NCI-H524 (cell line): ENCODE data around the gene DGKE.

Source experiments
- DNase-seq, 2 experiments: peaks; one replicate each; lab custom pipeline; 2025; lab: John Stamatoyannopoulos, UW

Gene DGKE

GRCh38 chr17:56815711-56816110 lies 18.2 kb upstream of the DGKE start:
- DNase-seq: no peak

- no peak for DNase-seq
Observed at GRCh38 chr17:56817066-56817465, 16.9 kb upstream of the DGKE start.

GRCh38 chr17:56819030-56819429 lies 14.9 kb upstream of the DGKE start:
- DNase-seq: no peak

GRCh38 chr17:56819431-56820145 lies 14.4 kb upstream of the DGKE start:
- peak; percentile 82 to 83 for DNase-seq

GRCh38 chr17:56820207-56820606 lies 13.7 kb upstream of the DGKE start:
- DNase-seq: no peak

GRCh38 chr17:56821847-56822534 lies 12.0 kb upstream of the DGKE start:
- DNase-seq: no peak

GRCh38 chr17:56822725-56823124 lies 11.2 kb upstream of the DGKE start:
- DNase-seq: no peak

- no peak for DNase-seq
Observed at GRCh38 chr17:56823848-56824247, 10.1 kb upstream of the DGKE start.

GRCh38 chr17:56824503-56824902 lies 9.4 kb upstream of the DGKE start:
- peak in 1 of 2 experiments; percentile 42 for DNase-seq

- DNase-seq: no peak
Observed at GRCh38 chr17:56826611-56827414, 7.1 kb upstream of the DGKE start.

GRCh38 chr17:56830726-56831368 lies 3.1 kb upstream of the DGKE start:
- peak; percentile 52 to 67 for DNase-seq

- no peak for DNase-seq
Observed at GRCh38 chr17:56831369-56832095, 2.4 kb upstream of the DGKE start.

- no peak for DNase-seq
Observed at GRCh38 chr17:56832446-56832845, 1.5 kb upstream of the DGKE start.

GRCh38 chr17:56833057-56833808 lies 718 bp upstream of the DGKE start:
- DNase-seq: peak in 1 of 2 experiments; percentile 86

GRCh38 chr17:56834380-56835263 lies 671 bp downstream of the DGKE start:
- DNase-seq: peak; percentile 44 to 74

- no peak for DNase-seq
Observed at GRCh38 chr17:56835264-56835585, 1.3 kb downstream of the DGKE start.

- no peak for DNase-seq
Observed at GRCh38 chr17:56838687-56839086, 4.7 kb downstream of the DGKE start.

- no peak for DNase-seq
Observed at GRCh38 chr17:56842577-56842976, 8.6 kb downstream of the DGKE start.

GRCh38 chr17:56845934-56846333 lies 12.0 kb downstream of the DGKE start:
- no peak for DNase-seq

GRCh38 chr17:56847106-56847505 lies 13.2 kb downstream of the DGKE start:
- DNase-seq: no peak
